Osteoblast (primary cell): ENCODE measurements around the gene ZDHHC4. TPM values are rescaled to one million over a fixed set of nuclear protein-coding genes. Genes with fewer than 3 reads are reported as not detected.

Experiments
- DNase-seq: peaks from one replicate; pipeline ENCODE4 v3.0.0; 2011; ENCODE audit warnings: low spot score, mixed read lengths; ENCODE audit not compliant: insufficient read length; ENCODE audit errors: missing footprints
- H2AFZ ChIP-seq: 2 replicates; pipeline ENCODE4 v1.6.0; 2011; ENCODE audit warnings: mild to moderate bottlenecking, low read length
- H3K27ac ChIP-seq: 2 replicates; pipeline ENCODE4 v1.5.1; 2011; ENCODE audit warnings: mild to moderate bottlenecking, low read depth, low read length, moderate library complexity
- H3K27me3 ChIP-seq: 2 replicates; pipeline ENCODE4 v1.6.0; 2012; ENCODE audit warnings: mild to moderate bottlenecking, control low read depth, inconsistent platforms, low read length, moderate library complexity; ENCODE audit not compliant: insufficient read depth
- H3K36me3 ChIP-seq: 2 replicates; pipeline ENCODE4 v1.5.1; 2011; ENCODE audit warnings: mild to moderate bottlenecking, low read length, control low read depth, moderate library complexity; ENCODE audit not compliant: insufficient read depth
- H3K4me1 ChIP-seq: 2 replicates; pipeline ENCODE4 v1.5.1; 2011; ENCODE audit warnings: mild to moderate bottlenecking, low read length, control low read depth, moderate library complexity; ENCODE audit not compliant: insufficient read depth
- H3K4me2 ChIP-seq: 2 replicates; pipeline ENCODE4 v1.6.0; 2011; ENCODE audit warnings: mild to moderate bottlenecking, low read length; ENCODE audit not compliant: insufficient read depth
- H3K4me3 ChIP-seq: fragments of 200-600 bp; sonication (generic); 3 replicates; pipeline ENCODE4 v1.5.1; 2012; ENCODE audit warnings: mild to moderate bottlenecking, low read length, inconsistent platforms; ENCODE audit not compliant: insufficient read depth
- H3K79me2 ChIP-seq: 2 replicates; pipeline ENCODE4 v1.6.0; 2012; ENCODE audit warnings: mild to moderate bottlenecking, low read length, control low read depth, inconsistent platforms; ENCODE audit not compliant: insufficient read depth
- H3K9me3 ChIP-seq: 2 replicates; pipeline ENCODE4 v1.5.1; 2011; ENCODE audit warnings: low read depth, low read length, control low read depth
- H4K20me1 ChIP-seq: 2 replicates; pipeline ENCODE4 v1.6.0; 2012; ENCODE audit warnings: mild to moderate bottlenecking, low read length, control low read depth; ENCODE audit not compliant: insufficient read depth
- total RNA-seq: library from RNA; depleted of rRNA; stranded (reverse); fragments of >200 nt; gene quantifications from 2 replicates; pipeline ENCODE4 v1.2.3, GENCODE V29; 2012
- TF ChIP-seq, protein P1 (sequence below): IDR thresholded peaks from 2 replicates; pipeline ENCODE4 v1.5.1; 2011; ENCODE audit warnings: mild to moderate bottlenecking, low read depth, low read length, moderate library complexity; ENCODE audit errors: extremely low read depth

ZDHHC4 gene
- total RNA-seq, 1 donor: 51.0 TPM

DNA sequence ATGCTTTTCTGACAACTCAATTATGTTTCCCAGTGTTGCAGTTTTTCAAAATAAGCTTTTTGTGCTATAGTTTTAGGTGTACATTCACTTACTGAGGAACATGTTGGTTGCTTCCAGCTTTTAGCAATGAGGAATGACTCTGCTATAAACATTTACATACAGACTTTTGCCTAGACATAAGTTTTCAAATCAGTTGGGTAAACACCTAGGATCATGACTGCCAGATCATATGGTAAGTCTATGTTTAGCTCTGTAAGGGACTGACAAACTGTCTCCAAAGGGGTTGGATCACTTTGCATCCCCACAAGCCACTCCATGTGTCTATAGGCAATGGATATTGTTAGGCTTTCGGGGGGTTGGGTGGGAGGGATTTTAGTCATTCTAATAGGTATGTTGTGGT, 15.1 kb upstream of the ZDHHC4 start:
- TF ChIP-seq, protein P1, sequence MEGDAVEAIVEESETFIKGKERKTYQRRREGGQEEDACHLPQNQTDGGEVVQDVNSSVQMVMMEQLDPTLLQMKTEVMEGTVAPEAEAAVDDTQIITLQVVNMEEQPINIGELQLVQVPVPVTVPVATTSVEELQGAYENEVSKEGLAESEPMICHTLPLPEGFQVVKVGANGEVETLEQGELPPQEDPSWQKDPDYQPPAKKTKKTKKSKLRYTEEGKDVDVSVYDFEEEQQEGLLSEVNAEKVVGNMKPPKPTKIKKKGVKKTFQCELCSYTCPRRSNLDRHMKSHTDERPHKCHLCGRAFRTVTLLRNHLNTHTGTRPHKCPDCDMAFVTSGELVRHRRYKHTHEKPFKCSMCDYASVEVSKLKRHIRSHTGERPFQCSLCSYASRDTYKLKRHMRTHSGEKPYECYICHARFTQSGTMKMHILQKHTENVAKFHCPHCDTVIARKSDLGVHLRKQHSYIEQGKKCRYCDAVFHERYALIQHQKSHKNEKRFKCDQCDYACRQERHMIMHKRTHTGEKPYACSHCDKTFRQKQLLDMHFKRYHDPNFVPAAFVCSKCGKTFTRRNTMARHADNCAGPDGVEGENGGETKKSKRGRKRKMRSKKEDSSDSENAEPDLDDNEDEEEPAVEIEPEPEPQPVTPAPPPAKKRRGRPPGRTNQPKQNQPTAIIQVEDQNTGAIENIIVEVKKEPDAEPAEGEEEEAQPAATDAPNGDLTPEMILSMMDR: no peak
- Histone ChIP-seq H3K4me1 (no peaks in the 10 kb centered on the region), H3K9me3 (no peaks in the 10 kb centered on the region), H3K27ac (no peak overlapping the region), H3K79me2 (no peaks in the 10 kb centered on the region), H3K4me2 (no peak overlapping the region), H3K36me3 (no peaks in the 10 kb centered on the region), H2AFZ (no peak overlapping the region), H4K20me1 (no peaks in the 10 kb centered on the region), H3K27me3 (no peaks in the 10 kb centered on the region), H3K4me3 (no peak overlapping the region)
- DNase-seq: no peak

DNA sequence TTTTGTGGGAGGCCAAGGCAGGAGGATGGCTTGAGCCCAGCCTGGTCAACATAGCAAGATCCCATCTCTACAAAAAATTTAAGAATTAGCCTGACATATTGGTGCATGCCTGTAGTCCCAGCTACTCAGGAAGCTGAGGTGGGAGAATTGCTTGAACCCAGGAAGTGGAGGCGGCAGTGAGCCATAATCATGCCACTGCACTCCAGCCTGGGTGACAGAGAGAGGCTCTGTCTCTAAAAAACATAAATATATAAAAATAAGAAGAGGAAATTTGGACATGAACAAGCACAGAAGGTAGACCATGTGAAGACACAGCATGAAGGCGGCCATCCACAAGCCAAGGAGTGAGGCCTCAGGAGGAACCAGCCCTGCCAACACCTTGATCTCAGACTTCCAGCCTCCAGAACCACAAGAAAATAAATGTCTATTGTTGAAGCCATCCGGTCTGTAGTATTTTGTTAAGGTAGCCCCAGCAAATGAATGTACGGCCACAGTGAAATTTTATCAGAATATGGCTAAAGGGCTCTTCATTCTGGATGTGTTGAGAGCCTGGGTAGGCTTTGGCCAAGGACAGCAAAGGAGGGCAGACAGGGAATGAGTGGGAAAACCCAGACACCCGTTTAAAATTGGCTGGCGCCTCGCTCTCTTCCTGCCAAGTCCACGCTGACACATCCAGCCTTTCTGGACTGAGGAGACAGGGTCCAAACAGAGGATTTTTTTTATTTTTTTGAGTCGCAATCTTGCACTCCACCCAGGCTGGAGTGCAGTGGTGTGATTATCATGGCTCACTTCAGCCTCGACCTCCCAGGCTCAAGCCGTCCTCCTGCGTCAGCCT, 13.1 kb upstream of the ZDHHC4 start:
- H3K4me1 ChIP-seq: no peaks in the 10 kb centered on the region
- H3K4me3 ChIP-seq: no peak overlapping the region
- H3K79me2 ChIP-seq: no peaks in the 10 kb centered on the region
- DNase-seq: no peak
- H4K20me1 ChIP-seq: no peaks in the 10 kb centered on the region
- TF ChIP-seq, protein P1: no peak
- H3K9me3 ChIP-seq: no peaks in the 10 kb centered on the region
- no peak overlapping the region for H3K27ac ChIP-seq
- H3K27me3 ChIP-seq: no peaks in the 10 kb centered on the region
- no peaks in the 10 kb centered on the region for H3K36me3 ChIP-seq
- no peak overlapping the region for H3K4me2 ChIP-seq
- no peak overlapping the region for H2AFZ ChIP-seq

- H3K36me3 ChIP-seq: no peaks in the 10 kb centered on the region
- no peak overlapping the region for H3K4me2 ChIP-seq
- no peak overlapping the region for H3K27ac ChIP-seq
- H3K9me3 ChIP-seq: no peaks in the 10 kb centered on the region
- H2AFZ ChIP-seq: no peak overlapping the region
- no peak for DNase-seq
- no peaks in the 10 kb centered on the region for H3K79me2 ChIP-seq
- no peaks in the 10 kb centered on the region for H4K20me1 ChIP-seq
- TF ChIP-seq, protein P1: no peak
- H3K4me3 ChIP-seq: no peak overlapping the region
- no peaks in the 10 kb centered on the region for H3K4me1 ChIP-seq
- H3K27me3 ChIP-seq: no peaks in the 10 kb centered on the region
Measured at GRCh38 chr7:6565655-6566054, 11.6 kb upstream of the ZDHHC4 start.

- H2AFZ ChIP-seq: no peak overlapping the region
- no peaks in the 10 kb centered on the region for H4K20me1 ChIP-seq
Measured at GRCh38 chr7:6567886-6568285, 9.4 kb upstream of the ZDHHC4 start.

More at GRCh38 chr7:6567886-6568285, 9.4 kb upstream of the ZDHHC4 start:
- Histone ChIP-seq H3K4me2 (no peak overlapping the region), H3K9me3 (no peaks in the 10 kb centered on the region), H3K79me2 (no peaks in the 10 kb centered on the region), H3K36me3 (no peaks in the 10 kb centered on the region), H3K27me3 (no peaks in the 10 kb centered on the region), H3K27ac (no peak overlapping the region), H3K4me1 (no peaks in the 10 kb centered on the region), H3K4me3 (no peak overlapping the region)
- DNase-seq: no peak
- TF ChIP-seq, protein P1: no peak
